Endothelial cell of umbilical vein (primary cell): ENCODE results near the gene CAPNS1.

Experiments used
- CTCF ChIP-seq, 2 donors: IDR thresholded peaks; 1 replicate in 1 of 2; 2 replicates in 1 of 2; pipeline ENCODE4 v1.5.1; 2011; ENCODE audit warnings: low read length in 2 of 2, mild to moderate bottlenecking in 2 of 2, moderate library complexity in 2 of 2, control low read depth in 1 of 2, inconsistent platforms in 1 of 2, low read depth in 1 of 2; ENCODE audit not compliant: insufficient read depth in 1 of 2; ENCODE audit errors: extremely low read depth in 1 of 2
- EZH2 ChIP-seq: IDR thresholded peaks from 2 replicates; pipeline ENCODE4 v1.6.1; 2012; ENCODE audit warnings: borderline replicate concordance, low read depth, mild to moderate bottlenecking, moderate library complexity, low read length, inconsistent platforms; ENCODE audit not compliant: severe bottlenecking
- GATA2 ChIP-seq: IDR thresholded peaks from 2 replicates; pipeline ENCODE4 v1.7.0; 2011; ENCODE audit warnings: low read depth, mild to moderate bottlenecking, moderate library complexity, mixed read lengths, low read length; ENCODE audit not compliant: insufficient read length, insufficient read depth
- JUN ChIP-seq: IDR thresholded peaks from 2 replicates; pipeline ENCODE4 v1.6.1; 2011; ENCODE audit warnings: borderline replicate concordance, low read depth; ENCODE audit not compliant: insufficient read length, insufficient read depth
- MAX ChIP-seq: IDR thresholded peaks from 2 replicates; pipeline ENCODE4 v1.6.1; 2011; ENCODE audit not compliant: insufficient read depth, insufficient read length
- POLR2A ChIP-seq: IDR thresholded peaks from 2 replicates; pipeline ENCODE4 v1.6.1; 2012; ENCODE audit warnings: low read depth, mild to moderate bottlenecking, control low read depth, low read length
- POLR2AphosphoS5 ChIP-seq: IDR thresholded peaks from 2 replicates; pipeline ENCODE4 v1.6.1; 2012; ENCODE audit warnings: low read depth, mild to moderate bottlenecking, control low read depth, low read length, moderate library complexity; ENCODE audit not compliant: insufficient read depth

GRCh38 chr19:36198119-36198518 lies 58.3 kb downstream of the CAPNS1 start:
- TF ChIP-seq CTCF (IDR thresholded peaks at IDR 0.05; ENCODE audit: extremely low read depth in 1 of 2, insufficient read depth in 1 of 2, low read depth in 1 of 2, low read length in 2 of 2) (no peak), POLR2AphosphoS5 (no peak), MAX (no peak), POLR2A (no peak), JUN (no peak), GATA2 (no peak), EZH2 (no peak)
